Type B pancreatic cell (in vitro differentiated cells): Measurements from ENCODE around the gene USP48. TPM values are rescaled to one million over a fixed set of nuclear protein-coding genes. Genes with fewer than 3 reads are reported as not detected.
A peak's percentile ranks its signal among the peaks of the same experiment; 100 is the strongest.

Experiments
- DNase-seq: peaks from one replicate; pipeline ENCODE4 v3.0.0; 2021; ENCODE audit warnings: mixed read lengths; ENCODE audit not compliant: unreplicated experiment; ENCODE audit errors: extremely low spot score
- H3K27ac Mint-ChIP-seq: 2 replicates; pipeline ENCODE4 v1.8.0; 2021; ENCODE audit warnings: mild to moderate bottlenecking, mixed read lengths
- H3K27me3 Mint-ChIP-seq: 2 replicates; pipeline ENCODE4 v1.8.0; 2021; ENCODE audit warnings: mixed read lengths
- H3K36me3 Mint-ChIP-seq: 2 replicates; pipeline ENCODE4 v1.8.0; 2021; ENCODE audit warnings: mixed read lengths
- H3K4me1 Mint-ChIP-seq: one replicate; pipeline ENCODE4 v1.8.0; 2021; ENCODE audit warnings: mixed read lengths; ENCODE audit not compliant: unreplicated experiment
- H3K4me3 Mint-ChIP-seq: 2 replicates; pipeline ENCODE4 v1.8.0; 2021; ENCODE audit warnings: mild to moderate bottlenecking, mixed read lengths
- H3K9me3 Mint-ChIP-seq: 2 replicates; pipeline ENCODE4 v1.8.0; 2021; ENCODE audit warnings: mixed read lengths
- CTCF ChIP-seq: fragments of 200-600 bp; sonication (generic); conservative IDR thresholded peaks from 2 replicates; pipeline ENCODE4 v1.5.0; 2021; ENCODE audit warnings: antibody characterized with exemption, mild to moderate bottlenecking
- total RNA-seq: library from RNA; stranded (reverse); gene quantifications from 2 replicates; pipeline ENCODE4 v1.2.1, GENCODE V29; 2021; ENCODE audit warnings: low replicate concordance

USP48 gene
- total RNA-seq, 1 donor from 2014 or later: 66.7 TPM

- Mint-ChIP-seq H3K4me3 (no peak overlapping the region), H3K27me3 (peaks cover 6% of the 10 kb centered on the region), H3K9me3 (no peaks in the 10 kb centered on the region), H3K36me3 (no peaks in the 10 kb centered on the region), H3K27ac (no peak overlapping the region), H3K4me1 (peaks cover 24% of the 10 kb centered on the region)
- no peak for TF ChIP-seq CTCF
- DNase-seq: no peak
These were observed 143.3 kb downstream of the USP48 start for GRCh38 chr1:21639594-21640041.

- no peak for DNase-seq
- Mint-ChIP-seq H3K36me3 (no peaks in the 10 kb centered on the region), H3K9me3 (no peaks in the 10 kb centered on the region), H3K27ac (peak overlapping the region; percentile 91), H3K4me3 (no peak overlapping the region), H3K4me1 (peaks cover 24% of the 10 kb centered on the region), H3K27me3 (peaks cover 6% of the 10 kb centered on the region)
- no peak for TF ChIP-seq CTCF
These were observed 144.2 kb downstream of the USP48 start for GRCh38 chr1:21638531-21639341.

- Mint-ChIP-seq H3K27ac (no peak overlapping the region), H3K4me3 (no peak overlapping the region), H3K9me3 (no peaks in the 10 kb centered on the region), H3K36me3 (no peaks in the 10 kb centered on the region), H3K4me1 (peaks cover 24% of the 10 kb centered on the region), H3K27me3 (peaks cover 3% of the 10 kb centered on the region)
- DNase-seq: no peak
- TF ChIP-seq CTCF: no peak
These were observed 145.4 kb downstream of the USP48 start for GRCh38 chr1:21637514-21637913.

- no peak for DNase-seq
- no peaks in the 10 kb centered on the region for H3K9me3 Mint-ChIP-seq
- H3K36me3 Mint-ChIP-seq: no peaks in the 10 kb centered on the region
- no peak overlapping the region for H3K27ac Mint-ChIP-seq
- H3K4me3 Mint-ChIP-seq: no peak overlapping the region
- TF ChIP-seq CTCF: no peak
- peaks cover 25% of the 10 kb centered on the region for H3K4me1 Mint-ChIP-seq
- H3K27me3 Mint-ChIP-seq: peaks cover 3% of the 10 kb centered on the region
These were observed 146.9 kb downstream of the USP48 start for GRCh38 chr1:21636029-21636428.

GRCh38 chr1:21634806-21635535 is 148.0 kb downstream of the USP48 start:
- Mint-ChIP-seq H3K27me3 (peaks cover 3% of the 10 kb centered on the region), H3K4me3 (no peak overlapping the region), H3K9me3 (no peaks in the 10 kb centered on the region), H3K27ac (no peak overlapping the region), H3K4me1 (peaks cover 23% of the 10 kb centered on the region), H3K36me3 (no peaks in the 10 kb centered on the region)
- no peak for TF ChIP-seq CTCF
- no peak for DNase-seq
